Endothelial cell of umbilical vein (primary cell): ENCODE data around the gene PRRC2B. TPM values are rescaled to one million over a fixed set of nuclear protein-coding genes. Genes with fewer than 3 reads are reported as not detected.

ENCODE experiments used
- BruUV-seq: library from RNA; stranded (reverse); fragments of 400-500 nt; replicated peaks from 2 replicates; lab custom pipeline; 2021; lab: Mats Ljungman, UMichigan
- CTCF ChIA-PET: fragments of 300-600, 350-600 bp; sonication (Branson Sonifier 250); formaldehyde crosslinking; loops from one replicate; lab custom pipeline; 2021; ENCODE audit warnings: antibody characterized with exemption, inconsistent platforms; lab: Charles Lee
- POLR2A ChIA-PET: fragments of 300-600, 350-600 bp; sonication (Branson Sonifier 250); formaldehyde crosslinking; loops from one replicate; lab custom pipeline; 2021; ENCODE audit warnings: antibody characterized with exemption, inconsistent platforms; lab: Charles Lee
- DNase-seq: peaks from one replicate; pipeline ENCODE4 v3.0.0-alpha.2; 2011; ENCODE audit warnings: low read depth, low spot score
- FAIRE-seq: peaks from 2 replicates; lab custom pipeline; 2011; peaks lifted over from hg19 to GRCh38; lab: Jason Lieb, UNC
- H2AFZ ChIP-seq: 2 replicates; pipeline ENCODE4 v1.6.0; 2012; ENCODE audit warnings: low read depth, low read length, control low read depth, inconsistent platforms
- H3K27ac ChIP-seq: 2 replicates; pipeline ENCODE4 v1.5.1; 2011; ENCODE audit warnings: low read depth, mild to moderate bottlenecking, control low read depth, low read length, moderate library complexity; ENCODE audit not compliant: insufficient read depth
- H3K27me3 ChIP-seq, 2 experiments: 2 replicates each; pipeline versions ENCODE4 v1.6.0 to v1.6.1; 2011; ENCODE audit warnings: low read length in 2 of 2, mixed read lengths in 1 of 2; ENCODE audit not compliant: control insufficient read depth in 2 of 2, insufficient read depth in 2 of 2
- H3K36me3 ChIP-seq, 2 experiments: 2 replicates in 1 of 2; 3 replicates in 1 of 2; pipeline ENCODE4 v1.5.1; 2011; ENCODE audit warnings: low read length in 2 of 2, mild to moderate bottlenecking in 1 of 2, moderate library complexity in 1 of 2; ENCODE audit not compliant: control insufficient read depth in 2 of 2, insufficient read depth in 2 of 2; ENCODE audit errors: extremely low read depth in 1 of 2
- H3K4me1 ChIP-seq: 3 replicates; pipeline ENCODE4 v1.5.1; 2011; ENCODE audit warnings: mild to moderate bottlenecking, low read length; ENCODE audit not compliant: control insufficient read depth, insufficient read depth; ENCODE audit errors: extremely low read depth
- H3K4me2 ChIP-seq: 2 replicates; pipeline ENCODE4 v1.6.1; 2011; ENCODE audit warnings: low read length, control low read depth, mixed read lengths; ENCODE audit not compliant: insufficient read depth
- H3K4me3 ChIP-seq, 3 experiments: fragments of 200-600 bp in 1 of 3; sonication (generic), shearing (Covaris generic) in 1 of 3; replicated peaks in 1 of 3; 2 replicates each; pipeline ENCODE4 v1.5.1; 2011 to 2016; ENCODE audit warnings: control low read depth in 3 of 3, low read length in 3 of 3, mild to moderate bottlenecking in 2 of 3, inconsistent platforms in 1 of 3, low read depth in 1 of 3, moderate library complexity in 1 of 3; ENCODE audit not compliant: insufficient read depth in 1 of 3
- H3K79me2 ChIP-seq: 2 replicates; pipeline ENCODE4 v1.6.0; 2012; ENCODE audit warnings: low read length, inconsistent platforms; ENCODE audit not compliant: control insufficient read depth, insufficient read depth
- H3K9ac ChIP-seq: replicated peaks from 2 replicates; pipeline ENCODE3; 2011; ENCODE audit warnings: low read length, control low read depth; ENCODE audit not compliant: insufficient read depth; ENCODE audit errors: extremely low read depth
- H3K9me1 ChIP-seq: replicated peaks from 3 replicates; pipeline ENCODE4 v1.6.0; 2011; ENCODE audit warnings: mild to moderate bottlenecking, low read length; ENCODE audit not compliant: control insufficient read depth, insufficient read depth; ENCODE audit errors: extremely low read depth
- H3K9me3 ChIP-seq: replicated peaks from 2 replicates; pipeline ENCODE4 v1.5.1; 2012; ENCODE audit warnings: low read length, inconsistent platforms; ENCODE audit not compliant: control insufficient read depth, insufficient read depth
- H4K20me1 ChIP-seq: replicated peaks from 2 replicates; pipeline ENCODE3; 2011; ENCODE audit warnings: mild to moderate bottlenecking, low read length; ENCODE audit not compliant: control insufficient read depth, insufficient read depth; ENCODE audit errors: extremely low read depth
- CTCF ChIP-seq, 2 donors: IDR thresholded peaks; 1 replicate in 1 of 2; 2 replicates in 1 of 2; pipeline ENCODE4 v1.5.1; 2011; ENCODE audit warnings: low read length in 2 of 2, mild to moderate bottlenecking in 2 of 2, moderate library complexity in 2 of 2, control low read depth in 1 of 2, inconsistent platforms in 1 of 2, low read depth in 1 of 2; ENCODE audit not compliant: insufficient read depth in 1 of 2; ENCODE audit errors: extremely low read depth in 1 of 2
- FOS ChIP-seq: IDR thresholded peaks from 2 replicates; pipeline ENCODE4 v1.6.1; 2011; ENCODE audit warnings: mild to moderate bottlenecking, low read length, moderate library complexity, borderline replicate concordance; ENCODE audit not compliant: insufficient read depth
- GATA2 ChIP-seq: IDR thresholded peaks from 2 replicates; pipeline ENCODE4 v1.7.0; 2011; ENCODE audit warnings: low read depth, mild to moderate bottlenecking, moderate library complexity, mixed read lengths, low read length; ENCODE audit not compliant: insufficient read length, insufficient read depth
- JUN ChIP-seq: IDR thresholded peaks from 2 replicates; pipeline ENCODE4 v1.6.1; 2011; ENCODE audit warnings: borderline replicate concordance, low read depth; ENCODE audit not compliant: insufficient read length, insufficient read depth
- MAX ChIP-seq: IDR thresholded peaks from 2 replicates; pipeline ENCODE4 v1.6.1; 2011; ENCODE audit not compliant: insufficient read depth, insufficient read length
- MYC ChIP-seq: IDR thresholded peaks from one replicate; pipeline ENCODE4 v1.6.1; 2011; ENCODE audit warnings: mild to moderate bottlenecking, low read depth, low read length
- POLR2A ChIP-seq: IDR thresholded peaks from 2 replicates; pipeline ENCODE4 v1.6.1; 2012; ENCODE audit warnings: low read depth, mild to moderate bottlenecking, control low read depth, low read length
- POLR2AphosphoS5 ChIP-seq: IDR thresholded peaks from 2 replicates; pipeline ENCODE4 v1.6.1; 2012; ENCODE audit warnings: low read depth, mild to moderate bottlenecking, control low read depth, low read length, moderate library complexity; ENCODE audit not compliant: insufficient read depth
- dilution Hi-C: fragments of 300-500 bp; cut with MboI; formaldehyde crosslinking; loops from one replicate; pipeline ENCODE4 v1.15.0; 2019; ENCODE audit warnings: low sequenced_read_pairs; ENCODE audit not compliant: extremely low pct_ligation_motif_present
- intact Hi-C: fragments of 100-400 bp; cut with micrococcal nuclease; formaldehyde crosslinking; loops from one replicate; pipeline ENCODE4 v1.10.0; 2022
- polyA plus RNA-seq, 4 experiments: library from polyadenylated mRNA; depleted of rRNA in 3 of 4; stranded (reverse) in 3 of 4; unstranded in 1 of 4; fragments of >200 nt; gene quantifications; 2 replicates each; pipeline versions ENCODE4 v1.2.1 to v1.2.3, GENCODE V29; 2011 to 2012; ENCODE audit warnings: missing spikeins in 1 of 4
- total RNA-seq: library from RNA; stranded (reverse); gene quantifications from 2 replicates; pipeline ENCODE4 v1.2.3, GENCODE V29; 2021

Gene PRRC2B
- total and polyA plus RNA-seq, 2 donors (not counting 3 experiments of a cell fraction or from before 2014, with no cell fraction given): 35.6 to 256 TPM

- Histone ChIP-seq H3K9me3 (no peaks in the 10 kb centered on the region), H3K27ac (peak overlapping the region; percentile 61), H3K79me2 (peaks cover 76% of the 10 kb centered on the region), H3K9ac (peak overlapping the region; percentile 44), H4K20me1 (peaks cover 10% of the 10 kb centered on the region), H2AFZ (no peak overlapping the region), H3K9me1 (no peaks in the 10 kb centered on the region), H3K4me1 (peaks cover 57% of the 10 kb centered on the region), H3K4me2 (peak overlapping the region; percentile 82), H3K4me3 (peak overlapping the region in 1 of 3 experiments; percentile 35), H3K27me3 (no peaks in the 10 kb centered on the region), H3K36me3 (no peaks in the 10 kb centered on the region)
- POLR2A ChIA-PET: interaction anchor here (0.7 to 1.6 kb wide), 2 partner anchors 24 to 333 kb away, joined by 4 read pairs; no protein-coding TSS in a partner anchor
- TF ChIP-seq GATA2 (no peak), POLR2AphosphoS5 (no peak), FOS (peak; percentile 40)
- dilution Hi-C loops: no loop called here
- intact Hi-C loops: loop anchor here (5.0 kb wide), 1 partner anchor 40 kb away; no protein-coding TSS in a partner anchor
- DNase-seq: peak; percentile 43
- FAIRE-seq: peak; percentile 40
- CTCF ChIA-PET: interaction anchor here (1.2 to 1.3 kb wide), 5 partner anchors 9 to 48 kb away, joined by 3 to 7 read pairs (median 5); no protein-coding TSS in a partner anchor
- BruUV-seq: no TSS peak
Measured at GRCh38 chr9:131397100-131397790, 3.4 kb downstream of the PRRC2B start.

- Histone ChIP-seq H2AFZ (no peak overlapping the region), H3K27me3 (no peaks in the 10 kb centered on the region), H3K4me2 (peak overlapping the region; percentile 82), H3K27ac (peak overlapping the region; percentile 61), H3K4me3 (no peak overlapping the region), H3K4me1 (peaks cover 62% of the 10 kb centered on the region), H3K36me3 (no peaks in the 10 kb centered on the region), H3K9me1 (no peaks in the 10 kb centered on the region), H3K79me2 (peaks cover 86% of the 10 kb centered on the region), H4K20me1 (peaks cover 10% of the 10 kb centered on the region), H3K9ac (peak overlapping the region; percentile 44), H3K9me3 (no peaks in the 10 kb centered on the region)
- ChIA-PET CTCF (interaction anchor here (1.2 to 1.3 kb wide), 3 partner anchors 9 to 76 kb away, joined by 3 read pairs; no protein-coding TSS in a partner anchor), POLR2A (interaction anchor here (0.7 kb wide), 1 partner anchor 9 kb away, joined by 3 read pairs; no protein-coding TSS in a partner anchor)
- TF ChIP-seq JUN (no peak), MYC (no peak), GATA2 (peak; percentile 97), MAX (no peak), FOS (no peak), POLR2AphosphoS5 (peak; percentile 74), CTCF (IDR thresholded peaks at IDR 0.05; ENCODE audit: extremely low read depth in 1 of 2, insufficient read depth in 1 of 2, low read depth in 1 of 2, low read length in 2 of 2) (no peak), POLR2A (no peak)
- intact Hi-C loops: loop anchor here (1.0 to 5.0 kb wide), 3 partner anchors 25 to 39 kb away; no protein-coding TSS in a partner anchor
- no TSS peak for BruUV-seq
- dilution Hi-C loops: no loop called here
- FAIRE-seq (peak; percentile 94), DNase-seq (peak; percentile 49)
Measured at GRCh38 chr9:131398204-131398603, 4.3 kb downstream of the PRRC2B start.
